ENCODE data around the gene LOXL1. TPM values are rescaled to one million over a fixed set of nuclear protein-coding genes. Genes with fewer than 3 reads are reported as not detected.

Gene LOXL1
- total RNA-seq, 2 donors from 2014 or later: 2.3 to 6.9 TPM

GRCh38 chr15:73914145-73914544 lies 12.1 kb upstream of the LOXL1 start:
- H3K27me3 ChIP-seq: no peaks in the 10 kb centered on the region
- H3K9ac ChIP-seq (ENCODE audit: low read depth in 2 of 2, low read length in 2 of 2): no peak overlapping the region
- no peaks in the 10 kb centered on the region for H3K36me3 ChIP-seq
- intact Hi-C loops (cut with DNase I): no loop called here
- H3K27ac ChIP-seq: no peak overlapping the region
- DNase-seq: no peak
- H3K4me1 ChIP-seq: no peaks in the 10 kb centered on the region
- H3K4me3 ChIP-seq: no peak overlapping the region
- TF ChIP-seq, protein P1, sequence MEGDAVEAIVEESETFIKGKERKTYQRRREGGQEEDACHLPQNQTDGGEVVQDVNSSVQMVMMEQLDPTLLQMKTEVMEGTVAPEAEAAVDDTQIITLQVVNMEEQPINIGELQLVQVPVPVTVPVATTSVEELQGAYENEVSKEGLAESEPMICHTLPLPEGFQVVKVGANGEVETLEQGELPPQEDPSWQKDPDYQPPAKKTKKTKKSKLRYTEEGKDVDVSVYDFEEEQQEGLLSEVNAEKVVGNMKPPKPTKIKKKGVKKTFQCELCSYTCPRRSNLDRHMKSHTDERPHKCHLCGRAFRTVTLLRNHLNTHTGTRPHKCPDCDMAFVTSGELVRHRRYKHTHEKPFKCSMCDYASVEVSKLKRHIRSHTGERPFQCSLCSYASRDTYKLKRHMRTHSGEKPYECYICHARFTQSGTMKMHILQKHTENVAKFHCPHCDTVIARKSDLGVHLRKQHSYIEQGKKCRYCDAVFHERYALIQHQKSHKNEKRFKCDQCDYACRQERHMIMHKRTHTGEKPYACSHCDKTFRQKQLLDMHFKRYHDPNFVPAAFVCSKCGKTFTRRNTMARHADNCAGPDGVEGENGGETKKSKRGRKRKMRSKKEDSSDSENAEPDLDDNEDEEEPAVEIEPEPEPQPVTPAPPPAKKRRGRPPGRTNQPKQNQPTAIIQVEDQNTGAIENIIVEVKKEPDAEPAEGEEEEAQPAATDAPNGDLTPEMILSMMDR (IDR thresholded peaks at IDR 0.05): no peak
- H3K9me3 ChIP-seq: no peaks in the 10 kb centered on the region

DNA sequence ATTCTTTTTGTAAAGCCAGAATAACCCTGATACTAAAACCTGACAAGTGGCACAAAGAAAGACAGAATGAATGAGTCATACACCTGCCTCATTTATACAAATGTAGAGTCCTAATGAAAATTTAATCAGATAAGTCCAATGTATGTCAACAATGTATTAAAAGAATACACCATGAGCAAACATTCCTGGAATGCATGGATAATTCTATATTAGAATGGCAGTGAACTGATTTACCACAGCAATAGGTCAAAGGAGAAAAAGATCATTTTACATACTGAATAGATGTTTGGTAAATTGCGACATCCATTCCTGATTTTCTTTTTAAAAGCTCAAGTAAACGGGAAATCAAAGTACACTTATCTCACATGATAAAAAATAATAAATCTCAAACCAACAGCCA lies 11.2 kb upstream of the LOXL1 start:
- TF ChIP-seq, protein P1 (IDR thresholded peaks at IDR 0.05): no peak
- no peak overlapping the region for H3K9ac ChIP-seq (ENCODE audit: low read depth in 2 of 2, low read length in 2 of 2)
- DNase-seq: no peak
- no peaks in the 10 kb centered on the region for H3K36me3 ChIP-seq
- H3K4me3 ChIP-seq: no peak overlapping the region
- H3K9me3 ChIP-seq: no peaks in the 10 kb centered on the region
- no peaks in the 10 kb centered on the region for H3K4me1 ChIP-seq
- intact Hi-C loops (cut with DNase I): no loop called here
- H3K27me3 ChIP-seq: no peaks in the 10 kb centered on the region
- H3K27ac ChIP-seq: no peak overlapping the region

DNA sequence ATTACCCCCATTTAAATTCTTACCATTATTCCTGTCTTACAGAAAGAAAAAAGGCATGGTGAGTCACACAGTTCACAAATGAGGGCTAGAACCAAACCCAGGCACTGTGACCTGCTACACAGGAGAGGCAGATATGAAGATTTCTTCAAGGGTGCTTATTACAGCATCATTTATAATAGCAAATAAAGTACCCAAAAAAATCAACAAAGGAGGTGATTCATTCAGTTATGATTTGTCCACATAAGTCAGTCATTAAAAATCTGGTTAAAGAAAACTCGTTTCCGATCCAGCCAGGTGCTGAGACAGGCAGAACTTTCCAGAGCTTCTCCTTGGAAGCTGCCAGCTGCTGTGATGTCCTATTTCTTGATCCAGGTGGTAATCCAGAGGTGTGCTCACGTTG lies 7.5 kb upstream of the LOXL1 start:
- TF ChIP-seq, protein P1 (IDR thresholded peaks at IDR 0.05): no peak

GRCh38 chr15:73919706-73920105 lies 6.6 kb upstream of the LOXL1 start:
- no peak overlapping the region for H3K9ac ChIP-seq (ENCODE audit: low read depth in 2 of 2, low read length in 2 of 2)
- intact Hi-C loops (cut with DNase I): no loop called here
- no peaks in the 10 kb centered on the region for H3K9me3 ChIP-seq
- no peaks in the 10 kb centered on the region for H3K4me1 ChIP-seq
- DNase-seq: no peak
- H3K27ac ChIP-seq: no peak overlapping the region
- H3K4me3 ChIP-seq: no peak overlapping the region
- no peaks in the 10 kb centered on the region for H3K36me3 ChIP-seq
- TF ChIP-seq, protein P1 (IDR thresholded peaks at IDR 0.05): no peak
- H3K27me3 ChIP-seq: no peaks in the 10 kb centered on the region

More for the DNA sequence above, 7.5 kb upstream of the LOXL1 start:
- Histone ChIP-seq H3K27me3 (no peaks in the 10 kb centered on the region), H3K9me3 (no peaks in the 10 kb centered on the region), H3K36me3 (no peaks in the 10 kb centered on the region), H3K27ac (no peak overlapping the region), H3K4me3 (no peak overlapping the region), H3K9ac (ENCODE audit: low read depth in 2 of 2, low read length in 2 of 2) (no peak overlapping the region), H3K4me1 (no peaks in the 10 kb centered on the region)
- no peak for DNase-seq
- intact Hi-C loops (cut with DNase I): no loop called here

DNA sequence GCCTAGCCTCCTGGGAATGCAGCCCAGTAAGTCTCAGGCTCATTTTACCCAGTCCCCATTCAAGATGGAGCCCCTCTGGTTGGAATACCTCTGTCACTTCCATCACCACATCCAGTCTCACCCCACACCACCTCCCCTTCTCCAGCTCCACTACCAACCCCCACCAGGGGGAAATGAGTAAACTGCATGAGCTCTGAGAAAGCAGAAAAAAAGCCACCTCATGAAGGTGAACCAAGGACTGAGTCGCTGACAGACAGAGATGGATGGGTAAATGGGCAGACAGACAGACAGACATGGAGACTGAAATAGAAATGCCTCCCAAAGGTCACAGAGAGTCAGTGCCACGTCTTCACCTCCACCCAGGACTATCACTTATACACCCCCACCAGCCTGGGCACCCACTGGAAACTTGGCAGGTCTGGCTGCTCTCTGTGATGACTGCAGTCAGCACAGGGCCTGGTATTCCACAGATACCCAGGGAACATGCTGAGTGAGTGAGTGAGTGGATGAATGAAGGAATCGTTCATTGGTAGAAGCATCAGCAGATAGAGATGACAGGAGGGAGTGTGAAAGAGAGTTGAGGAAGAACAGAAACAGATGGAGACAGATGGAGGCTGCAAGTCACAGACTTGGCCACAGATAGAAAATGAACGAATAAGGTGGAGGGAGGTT lies 4.9 kb upstream of the LOXL1 start:
- no peaks in the 10 kb centered on the region for H3K36me3 ChIP-seq
- no peak overlapping the region for H3K9ac ChIP-seq (ENCODE audit: low read depth in 2 of 2, low read length in 2 of 2)
- no peaks in the 10 kb centered on the region for H3K4me1 ChIP-seq
- H3K9me3 ChIP-seq: no peaks in the 10 kb centered on the region
- DNase-seq: no peak
- no peak overlapping the region for H3K27ac ChIP-seq
- TF ChIP-seq, protein P1 (IDR thresholded peaks at IDR 0.05): no peak
- no peak overlapping the region for H3K4me3 ChIP-seq
- intact Hi-C loops (cut with DNase I): no loop called here
- no peaks in the 10 kb centered on the region for H3K27me3 ChIP-seq

Measured in colonic mucosa (tissue), 4 donors.